Nephron progenitor cell (in vitro differentiated cells): ENCODE data around the gene MIDN.

Source experiments
- DNase-seq: peaks from one replicate; pipeline ENCODE4 v3.0.0; 2021
- H3K27ac Mint-ChIP-seq: 2 replicates; pipeline ENCODE4 v1.8.0; 2021; ENCODE audit warnings: mild to moderate bottlenecking, moderate library complexity, mixed read lengths
- H3K27me3 Mint-ChIP-seq: 2 replicates; pipeline ENCODE4 v1.8.0; 2021; ENCODE audit warnings: mild to moderate bottlenecking, low read depth, mixed read lengths; ENCODE audit not compliant: poor library complexity
- H3K36me3 Mint-ChIP-seq: 2 replicates; pipeline ENCODE4 v1.8.0; 2021; ENCODE audit warnings: low read depth, mixed read lengths
- H3K4me1 Mint-ChIP-seq: 2 replicates; pipeline ENCODE4 v1.8.0; 2021; ENCODE audit warnings: mixed read lengths
- H3K4me3 Mint-ChIP-seq: 2 replicates; pipeline ENCODE4 v1.8.0; 2021; ENCODE audit warnings: mild to moderate bottlenecking, moderate library complexity, mixed read lengths
- H3K9me3 Mint-ChIP-seq: 2 replicates; pipeline ENCODE4 v1.8.0; 2021; ENCODE audit warnings: mild to moderate bottlenecking, moderate library complexity, mixed read lengths
- TF ChIP-seq, protein P1 (sequence below): fragments of 200-600 bp; sonication (generic); IDR thresholded peaks from 2 replicates; pipeline ENCODE4 v1.5.0; 2021; ENCODE audit warnings: antibody characterized with exemption

Gene MIDN

DNA sequence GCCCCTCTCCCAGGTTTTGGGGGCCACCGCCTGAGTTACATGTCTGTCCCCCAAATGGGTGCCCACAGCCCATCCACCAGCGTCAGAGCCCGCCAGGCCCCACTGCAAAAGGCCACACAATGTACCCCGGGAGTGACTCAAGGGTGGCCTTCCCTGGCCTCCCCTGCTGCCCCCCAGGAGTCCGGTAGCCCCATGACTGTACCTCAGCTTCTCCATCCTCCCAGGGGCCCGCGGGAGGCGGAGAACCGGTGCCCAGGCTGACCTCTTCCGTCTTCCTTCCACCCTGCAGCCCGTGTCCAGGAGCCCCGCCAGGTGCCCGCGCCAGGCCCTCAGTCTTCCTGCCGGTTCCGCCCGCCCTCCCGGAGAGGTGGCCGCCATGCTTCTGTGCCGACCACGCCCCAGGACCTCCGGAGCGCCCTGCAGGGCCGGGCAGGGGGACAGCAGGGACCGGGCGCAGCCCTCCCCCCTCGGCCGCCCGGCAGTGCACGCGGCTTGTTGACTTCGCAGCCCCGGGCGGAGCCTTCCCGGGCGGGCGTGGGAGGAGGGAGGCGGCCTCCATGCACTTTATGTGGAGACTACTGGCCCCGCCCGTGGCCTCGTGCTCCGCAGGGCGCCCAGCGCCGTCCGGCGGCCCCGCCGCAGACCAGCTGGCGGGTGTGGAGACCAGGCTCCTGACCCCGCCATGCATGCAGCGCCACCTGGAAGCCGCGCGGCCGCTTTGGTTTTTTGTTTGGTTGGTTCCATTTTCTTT lies 20.9 kb upstream of the MIDN start:
- no peaks in the 10 kb centered on the region for H3K9me3 Mint-ChIP-seq
- no peak overlapping the region for H3K27ac Mint-ChIP-seq
- no peaks in the 10 kb centered on the region for H3K27me3 Mint-ChIP-seq
- no peak overlapping the region for H3K4me3 Mint-ChIP-seq
- peaks cover 13% of the 10 kb centered on the region for H3K4me1 Mint-ChIP-seq
- peaks cover 5% of the 10 kb centered on the region for H3K36me3 Mint-ChIP-seq
- TF ChIP-seq, protein P1, sequence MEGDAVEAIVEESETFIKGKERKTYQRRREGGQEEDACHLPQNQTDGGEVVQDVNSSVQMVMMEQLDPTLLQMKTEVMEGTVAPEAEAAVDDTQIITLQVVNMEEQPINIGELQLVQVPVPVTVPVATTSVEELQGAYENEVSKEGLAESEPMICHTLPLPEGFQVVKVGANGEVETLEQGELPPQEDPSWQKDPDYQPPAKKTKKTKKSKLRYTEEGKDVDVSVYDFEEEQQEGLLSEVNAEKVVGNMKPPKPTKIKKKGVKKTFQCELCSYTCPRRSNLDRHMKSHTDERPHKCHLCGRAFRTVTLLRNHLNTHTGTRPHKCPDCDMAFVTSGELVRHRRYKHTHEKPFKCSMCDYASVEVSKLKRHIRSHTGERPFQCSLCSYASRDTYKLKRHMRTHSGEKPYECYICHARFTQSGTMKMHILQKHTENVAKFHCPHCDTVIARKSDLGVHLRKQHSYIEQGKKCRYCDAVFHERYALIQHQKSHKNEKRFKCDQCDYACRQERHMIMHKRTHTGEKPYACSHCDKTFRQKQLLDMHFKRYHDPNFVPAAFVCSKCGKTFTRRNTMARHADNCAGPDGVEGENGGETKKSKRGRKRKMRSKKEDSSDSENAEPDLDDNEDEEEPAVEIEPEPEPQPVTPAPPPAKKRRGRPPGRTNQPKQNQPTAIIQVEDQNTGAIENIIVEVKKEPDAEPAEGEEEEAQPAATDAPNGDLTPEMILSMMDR = no peak
- DNase-seq = no peak

DNA sequence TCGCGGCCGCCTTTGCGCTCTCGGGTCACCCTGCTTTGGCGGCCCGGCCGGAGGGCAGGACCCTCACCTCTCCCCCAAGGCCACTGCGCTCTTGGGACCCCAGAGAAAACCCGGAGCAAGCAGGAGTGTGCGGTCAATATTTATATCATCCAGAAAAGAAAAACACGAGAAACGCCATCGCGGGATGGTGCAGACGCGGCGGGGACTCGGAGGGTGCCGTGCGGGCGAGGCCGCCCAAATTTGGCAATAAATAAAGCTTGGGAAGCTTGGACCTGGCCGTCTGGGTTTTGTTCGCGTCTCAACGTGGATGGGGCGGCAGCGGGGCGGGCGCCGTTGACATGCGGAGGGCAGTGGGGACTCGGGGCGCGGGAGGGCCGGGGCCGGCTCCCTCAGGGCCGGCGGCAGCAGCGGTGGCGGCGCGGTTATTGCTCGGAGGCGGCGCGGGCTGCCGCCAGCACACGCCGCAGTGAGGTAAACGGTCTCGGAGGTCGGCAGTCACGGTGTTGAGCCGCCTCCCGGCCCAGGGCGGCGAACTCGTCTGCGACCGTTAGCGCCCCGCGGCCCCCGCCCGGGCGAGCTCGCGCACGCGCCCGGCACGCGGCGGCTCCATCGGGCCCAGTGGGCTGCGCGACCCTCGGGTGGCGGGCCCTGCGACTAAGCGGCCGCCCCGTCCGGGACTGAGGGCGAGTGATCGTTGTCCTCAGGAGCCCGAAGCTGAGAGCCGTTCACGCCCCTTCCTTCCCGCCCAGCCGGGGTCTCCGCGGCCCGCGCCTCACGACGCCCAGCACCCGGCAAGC lies 20.0 kb upstream of the MIDN start:
- Mint-ChIP-seq H3K27me3 (no peaks in the 10 kb centered on the region), H3K4me3 (no peak overlapping the region), H3K4me1 (peaks cover 15% of the 10 kb centered on the region), H3K27ac (no peak overlapping the region), H3K9me3 (no peaks in the 10 kb centered on the region), H3K36me3 (peaks cover 5% of the 10 kb centered on the region)
- TF ChIP-seq, protein P1 = no peak
- no peak for DNase-seq

DNA sequence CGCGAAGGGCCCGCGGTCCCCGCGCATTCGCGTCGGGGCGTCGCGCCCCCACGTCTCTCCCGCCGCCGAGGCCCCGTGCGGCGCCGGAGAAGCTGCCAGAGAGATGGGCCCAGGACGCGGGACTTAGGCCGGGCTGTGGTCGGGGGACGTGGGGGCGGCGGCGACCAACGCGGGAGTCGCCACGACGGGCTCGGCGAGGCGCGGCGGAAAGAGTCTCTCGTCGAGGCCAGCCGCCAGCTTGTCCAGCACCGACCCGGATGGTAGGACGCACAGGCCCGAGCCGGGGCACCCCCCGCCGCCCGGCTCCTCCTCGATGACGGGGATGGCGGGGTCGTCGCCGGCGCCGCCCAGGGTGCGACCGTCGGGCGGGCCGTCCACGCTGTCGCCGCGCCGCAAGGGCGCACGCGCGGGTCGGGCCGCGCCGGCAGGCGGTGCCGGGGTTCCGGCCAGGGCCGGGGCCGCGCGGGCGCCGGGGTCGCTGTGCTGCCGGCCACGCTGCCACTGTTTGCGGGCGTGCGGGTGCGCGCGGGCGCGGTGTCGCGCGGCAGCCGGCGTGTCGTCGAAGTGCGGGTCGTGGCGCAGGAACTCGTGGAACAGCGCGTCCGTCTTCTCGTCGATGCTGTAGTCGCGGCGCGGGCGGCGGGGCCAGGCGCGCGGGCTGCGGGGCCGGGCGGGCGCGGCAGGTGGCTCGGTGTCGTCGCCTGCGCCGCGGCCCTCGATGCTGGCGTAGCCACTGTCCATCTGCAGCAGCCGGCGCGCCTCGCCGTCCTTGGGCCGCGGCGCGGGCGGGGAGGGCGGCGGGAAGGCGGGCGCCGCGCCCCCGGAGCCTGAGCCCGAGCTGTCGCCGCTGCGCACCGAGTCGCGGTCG lies 19.1 kb upstream of the MIDN start:
- DNase-seq = no peak
- H3K27me3 Mint-ChIP-seq = no peaks in the 10 kb centered on the region
- peaks cover 15% of the 10 kb centered on the region for H3K4me1 Mint-ChIP-seq
- H3K4me3 Mint-ChIP-seq = no peak overlapping the region
- peaks cover 5% of the 10 kb centered on the region for H3K36me3 Mint-ChIP-seq
- no peak overlapping the region for H3K27ac Mint-ChIP-seq
- H3K9me3 Mint-ChIP-seq = no peaks in the 10 kb centered on the region
- TF ChIP-seq, protein P1 = no peak

DNA sequence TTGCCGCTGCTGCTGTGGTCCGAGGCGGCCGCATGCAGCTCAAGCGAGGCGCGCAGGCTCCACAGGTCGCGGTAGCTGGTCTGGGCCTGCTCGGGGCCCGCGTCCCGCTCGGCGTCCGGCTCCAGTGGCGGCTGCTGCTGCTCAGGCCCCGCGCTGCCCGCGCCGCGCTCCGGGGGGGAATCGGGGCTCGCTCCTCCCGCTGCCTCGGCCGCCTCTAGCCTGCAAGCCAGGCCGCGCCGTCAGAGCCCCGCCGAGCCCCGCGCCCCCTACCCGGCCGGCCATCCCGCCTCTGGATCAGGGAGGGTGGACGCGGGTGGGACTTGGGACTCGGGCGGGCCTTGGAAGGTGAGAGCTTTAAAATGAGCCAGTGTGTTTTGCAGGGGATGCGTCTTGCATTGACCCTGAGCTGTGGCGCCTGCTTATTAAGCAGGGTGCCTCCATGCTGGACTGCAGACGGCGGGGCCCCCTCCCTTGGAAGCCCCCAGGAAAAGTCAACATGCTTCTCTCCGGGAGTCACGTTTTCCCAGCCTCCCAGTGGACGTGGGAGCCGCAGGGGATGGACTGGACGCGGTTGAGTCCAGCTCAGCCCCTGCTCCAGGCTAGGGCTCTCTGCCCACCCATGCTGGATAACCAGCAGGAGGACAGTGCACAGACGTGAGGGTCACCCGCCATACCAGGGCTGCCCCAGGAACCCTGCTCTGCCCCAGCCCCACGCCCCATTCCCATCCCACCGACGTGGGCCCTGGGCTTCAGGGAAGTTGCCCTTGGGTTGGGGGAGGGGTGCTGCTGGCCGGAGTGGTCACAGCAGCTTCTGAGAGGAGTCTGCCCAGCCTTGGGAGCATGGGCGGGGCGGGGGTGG lies 18.2 kb upstream of the MIDN start:
- TF ChIP-seq, protein P1 = no peak
- H3K27me3 Mint-ChIP-seq = no peaks in the 10 kb centered on the region
- H3K9me3 Mint-ChIP-seq = no peaks in the 10 kb centered on the region
- H3K4me1 Mint-ChIP-seq = peaks cover 15% of the 10 kb centered on the region
- H3K27ac Mint-ChIP-seq = no peak overlapping the region
- DNase-seq = no peak
- H3K36me3 Mint-ChIP-seq = peaks cover 5% of the 10 kb centered on the region
- H3K4me3 Mint-ChIP-seq = no peak overlapping the region

DNA sequence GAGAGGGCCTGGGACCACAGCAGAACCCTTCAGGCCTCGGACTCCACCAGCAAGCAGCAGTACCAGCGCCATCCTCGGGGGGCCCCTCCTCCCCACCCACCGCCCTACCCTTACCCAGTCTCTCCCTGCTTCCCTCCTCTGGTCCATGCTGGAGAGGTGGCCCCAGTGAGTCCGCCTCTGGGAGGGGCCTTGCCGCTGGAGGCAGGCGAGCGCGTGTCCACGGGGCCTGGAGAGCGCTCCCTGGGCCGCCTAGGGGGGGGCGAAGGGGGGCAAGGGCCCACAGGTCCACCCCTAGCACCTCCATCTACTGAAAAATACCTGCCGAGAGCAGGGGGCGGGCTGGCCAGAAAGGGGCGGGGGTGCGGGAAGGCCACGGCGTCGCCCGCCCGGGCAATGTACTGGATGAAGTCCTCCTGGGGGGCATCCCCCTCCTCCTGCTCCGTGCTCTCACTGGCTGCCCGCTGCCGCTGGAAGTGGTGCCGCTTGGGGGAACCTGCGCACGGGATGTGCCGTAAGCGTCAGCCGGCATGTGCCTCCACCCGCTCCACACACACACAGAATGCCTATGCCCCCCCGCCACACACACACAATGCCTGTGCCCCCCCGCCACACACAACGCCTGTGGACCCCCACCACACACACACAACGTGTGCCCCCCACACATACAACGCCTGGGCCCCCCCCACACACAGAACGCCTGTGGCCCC lies 17.4 kb upstream of the MIDN start:
- Mint-ChIP-seq H3K27ac (no peak overlapping the region), H3K4me1 (peaks cover 15% of the 10 kb centered on the region), H3K36me3 (peaks cover 5% of the 10 kb centered on the region), H3K4me3 (no peak overlapping the region), H3K9me3 (no peaks in the 10 kb centered on the region), H3K27me3 (no peaks in the 10 kb centered on the region)
- TF ChIP-seq, protein P1 = no peak
- DNase-seq = no peak
